Activated CD8-positive, alpha-beta memory T cell treated with anti-CD3 and anti-CD28 coated beads, Interleukin-2, amount 10 ng/mL, durations not matched to agents 7 days and 5 days (primary cell): ENCODE data around the gene PIK3IP1. TPM values are rescaled to one million over a fixed set of nuclear protein-coding genes. Genes with fewer than 3 reads are reported as not detected.
A peak's percentile ranks its signal among the peaks of the same experiment; 100 is the strongest.
"Not testable (repeated sequence)": the region's sequence is repeated elsewhere in the genome, so short reads cannot be mapped to it uniquely, and the experiment has no call there.

Experiments
- ATAC-seq: fragments of 150-1000 bp; cut with Tn5 transposase; one replicate; pipeline ENCODE4 v1.10.0; 2021; ENCODE audit warnings: moderate library complexity
- CTCF ChIA-PET: fragments of 350-600 bp; sonication (Branson Sonifier 250); formaldehyde crosslinking; loops from one replicate; lab custom pipeline; 2021; ENCODE audit warnings: antibody characterized with exemption; lab: Charles Lee
- DNase-seq: peaks from one replicate; pipeline ENCODE4 v3.0.0-alpha.2; 2020
- H3K27ac Mint-ChIP-seq: one replicate; pipeline ENCODE4 v1.8.0; 2021; ENCODE audit warnings: mild to moderate bottlenecking, mixed read lengths
- H3K27me3 Mint-ChIP-seq: one replicate; pipeline ENCODE4 v1.8.0; 2021; ENCODE audit warnings: mixed read lengths
- H3K36me3 Mint-ChIP-seq: one replicate; pipeline ENCODE4 v1.8.0; 2021; ENCODE audit warnings: mild to moderate bottlenecking, mixed read lengths
- H3K4me1 Mint-ChIP-seq: one replicate; pipeline ENCODE4 v1.8.0; 2021; ENCODE audit warnings: mixed read lengths
- H3K4me3 Mint-ChIP-seq: one replicate; pipeline ENCODE4 v1.8.0; 2021; ENCODE audit warnings: mild to moderate bottlenecking, moderate library complexity, mixed read lengths
- H3K9me3 Mint-ChIP-seq: one replicate; pipeline ENCODE4 v1.8.0; 2022; ENCODE audit warnings: low read depth, mixed read lengths
- total RNA-seq, 2 experiments: library from RNA; stranded (reverse); gene quantifications; one replicate each; pipeline ENCODE4 v1.2.3, GENCODE V29; 2021

PIK3IP1 gene
- total RNA-seq, 2 experiments from 2014 or later = 11.0 to 15.7 TPM

DNA sequence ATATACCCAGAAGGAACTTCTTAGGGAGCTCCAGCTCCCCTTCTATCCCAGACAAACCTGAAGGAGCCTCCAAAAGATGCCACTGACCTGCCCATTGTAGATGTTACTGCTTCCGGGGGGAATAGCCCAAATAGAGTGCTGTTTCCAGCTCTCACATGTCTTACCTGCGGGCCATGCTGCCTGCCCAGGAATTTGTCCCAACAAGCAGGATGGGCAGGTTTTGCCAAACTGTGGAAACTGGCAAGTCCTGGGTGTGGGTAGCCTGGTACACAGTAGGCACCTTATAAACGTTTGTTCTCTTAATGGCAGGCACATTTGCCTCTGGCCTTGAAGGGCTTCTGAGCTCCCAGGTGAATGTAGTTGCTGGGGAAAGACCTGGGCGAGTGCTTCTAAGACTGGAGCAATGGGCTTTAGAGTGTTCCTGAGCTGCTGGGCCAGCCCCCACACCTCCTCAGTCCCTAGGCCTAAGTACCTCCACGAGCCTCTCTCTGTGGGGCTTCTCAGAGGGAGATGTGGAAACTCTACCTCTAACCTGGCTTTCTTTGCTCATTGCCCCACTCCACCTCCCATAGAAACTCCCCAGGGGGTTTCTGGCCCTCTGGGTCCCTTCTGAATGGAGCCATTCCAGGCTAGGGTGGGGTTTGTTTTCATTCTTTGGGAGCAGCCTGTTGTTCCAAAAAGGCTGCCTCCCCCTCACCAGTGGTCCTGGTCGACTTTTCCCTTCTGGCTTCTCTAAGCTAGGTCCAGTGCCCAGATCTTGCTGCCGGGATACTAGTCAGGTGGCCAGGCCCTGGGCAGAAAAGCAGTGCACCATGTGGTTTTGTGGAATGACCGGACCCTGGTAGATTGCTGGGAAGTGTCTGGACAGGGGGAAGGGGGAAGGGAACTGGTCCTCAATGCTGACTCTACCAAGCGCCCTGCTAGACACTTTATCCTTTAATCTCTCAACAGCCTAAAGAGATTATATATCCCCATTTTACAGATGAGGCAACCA, 43.0 kb downstream of the PIK3IP1 start:
- Mint-ChIP-seq H3K4me1 (peaks cover 32% of the 10 kb centered on the region), H3K27me3 (no peaks in the 10 kb centered on the region), H3K27ac (no peak overlapping the region), H3K4me3 (no peak overlapping the region), H3K9me3 (no peaks in the 10 kb centered on the region), H3K36me3 (no peaks in the 10 kb centered on the region)
- DNase-seq = no peak
- CTCF ChIA-PET = interaction anchor here (0.8 to 3.7 kb wide), 4 partner anchors 23 to 96 kb away, joined by 3 to 23 read pairs (median 10); partner anchors contain the start of gene LIMK2
- ATAC-seq = no peak

DNA sequence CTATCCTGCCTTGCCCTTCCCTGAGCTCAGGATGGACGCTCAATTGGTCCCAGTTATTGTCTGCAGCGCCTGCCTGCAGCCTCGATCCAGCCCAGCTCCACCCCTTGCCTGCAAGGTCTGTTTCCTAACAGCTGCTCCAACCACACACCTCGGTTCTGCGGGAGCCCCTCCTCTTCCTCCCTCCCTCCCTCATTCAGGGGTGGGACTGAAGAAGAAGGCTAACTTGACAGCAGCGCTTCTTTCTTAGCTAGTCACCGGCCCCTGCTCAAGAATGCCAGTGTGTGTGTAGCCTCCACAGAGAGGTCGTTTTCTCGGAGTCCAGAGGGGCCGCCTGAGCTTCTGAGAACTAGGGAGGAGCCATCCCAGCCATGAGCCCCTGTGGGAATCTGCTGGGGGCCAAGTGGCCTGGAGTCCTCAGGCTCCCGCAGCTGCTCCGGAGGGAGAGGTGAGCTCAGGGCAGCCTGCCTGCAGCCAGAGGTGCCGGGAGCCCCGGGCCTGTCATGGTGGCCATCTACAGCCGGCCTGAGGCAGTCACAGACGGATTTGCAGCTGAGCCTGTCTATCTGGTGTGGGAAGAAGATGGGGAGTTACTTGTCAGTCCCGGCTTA, 44.0 kb downstream of the PIK3IP1 start:
- H3K9me3 Mint-ChIP-seq = no peaks in the 10 kb centered on the region
- H3K36me3 Mint-ChIP-seq = no peaks in the 10 kb centered on the region
- CTCF ChIA-PET = interaction anchor here (1.1 to 3.7 kb wide), 5 partner anchors 17 to 45 kb away, joined by 3 to 23 read pairs (median 5); partner anchors contain the start of genes LIMK2 and PIK3IP1
- H3K27me3 Mint-ChIP-seq = no peaks in the 10 kb centered on the region
- H3K27ac Mint-ChIP-seq = peak overlapping the region; percentile 68
- ATAC-seq (peak; percentile 99), DNase-seq (peak; percentile 89)
- peak overlapping the region; percentile 38 for H3K4me3 Mint-ChIP-seq
- H3K4me1 Mint-ChIP-seq = peaks cover 35% of the 10 kb centered on the region

DNA sequence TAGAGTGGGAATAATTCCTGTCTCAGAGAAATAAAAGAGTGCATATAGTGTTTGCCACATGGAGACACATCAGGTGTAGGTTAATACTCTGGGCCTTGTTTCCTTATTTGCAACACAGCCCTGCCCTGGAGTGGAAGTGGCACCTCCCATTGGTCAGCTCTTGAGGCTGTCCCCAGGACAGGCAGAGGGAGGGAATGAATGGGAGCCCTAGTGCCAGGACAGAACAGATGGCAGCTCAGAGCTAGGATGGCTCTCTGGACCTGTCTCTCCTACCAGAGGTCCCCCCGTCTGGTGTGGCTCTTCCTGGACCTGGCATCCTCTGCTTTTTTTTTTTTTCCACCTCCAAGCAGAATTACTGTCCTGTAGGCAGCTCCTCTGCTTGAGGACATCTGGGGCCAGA, 44.6 kb downstream of the PIK3IP1 start:
- Mint-ChIP-seq H3K27ac (peak overlapping the region; percentile 68), H3K36me3 (no peaks in the 10 kb centered on the region), H3K27me3 (no peaks in the 10 kb centered on the region), H3K4me3 (peak overlapping the region; percentile 38), H3K9me3 (no peaks in the 10 kb centered on the region), H3K4me1 (peaks cover 35% of the 10 kb centered on the region)
- no peak for ATAC-seq
- CTCF ChIA-PET = interaction anchor here (1.1 to 3.7 kb wide), 6 partner anchors 17 to 65 kb away, joined by 3 to 23 read pairs (median 5); partner anchors contain the start of genes LIMK2 and PIK3IP1
- DNase-seq = no peak

GRCh38 chr22:31246687-31247086, 45.6 kb downstream of the PIK3IP1 start:
- Mint-ChIP-seq H3K9me3 (no peaks in the 10 kb centered on the region), H3K27me3 (no peaks in the 10 kb centered on the region), H3K4me3 (no peak overlapping the region), H3K36me3 (no peaks in the 10 kb centered on the region), H3K4me1 (peaks cover 35% of the 10 kb centered on the region), H3K27ac (no peak overlapping the region)
- ATAC-seq (no peak), DNase-seq (no peak)
- CTCF ChIA-PET = interaction anchor here (1.2 to 3.7 kb wide), 3 partner anchors 35 to 66 kb away, joined by 3 to 23 read pairs (median 5); partner anchors contain the start of genes LIMK2 and PIK3IP1

- not testable (repeated sequence) for ATAC-seq, H3K27me3 Mint-ChIP-seq, DNase-seq, H3K27ac Mint-ChIP-seq, H3K4me3 Mint-ChIP-seq, H3K9me3 Mint-ChIP-seq, H3K36me3 Mint-ChIP-seq
- peaks cover 35% of the 10 kb centered on the region for H3K4me1 Mint-ChIP-seq
- CTCF ChIA-PET = interaction anchor here (1.2 to 3.7 kb wide), 2 partner anchors 34 to 46 kb away, joined by 3 to 23 read pairs; partner anchors contain the start of genes LIMK2 and PIK3IP1
Observed at GRCh38 chr22:31245998-31246397, 46.3 kb downstream of the PIK3IP1 start.

DNA sequence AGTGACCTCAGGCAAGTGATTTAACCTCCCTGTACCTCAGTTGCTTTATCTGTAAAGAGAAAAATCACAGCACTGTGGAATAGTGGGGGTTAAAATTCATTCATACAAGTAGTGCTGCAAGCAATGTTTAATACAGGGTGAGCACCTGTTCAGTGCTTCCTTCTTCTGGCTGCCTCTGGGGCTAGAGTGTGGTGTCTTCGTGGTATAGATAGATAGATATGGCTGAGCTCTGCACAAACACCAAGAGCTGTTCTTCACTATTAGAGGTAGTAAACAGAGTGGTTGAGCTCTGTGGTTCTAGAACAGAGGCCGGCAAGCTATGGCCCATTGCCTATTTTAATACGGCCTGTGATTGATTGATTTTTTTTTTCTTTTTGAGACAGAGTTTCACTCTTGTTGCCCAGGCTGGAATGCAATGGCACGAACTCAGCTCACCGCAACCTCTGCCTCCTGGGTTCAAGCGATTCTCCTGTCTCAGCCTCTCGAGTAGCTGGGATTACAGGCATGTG, 47.3 kb downstream of the PIK3IP1 start:
- DNase-seq (peak; percentile 48), ATAC-seq (no peak)
- H3K4me1 Mint-ChIP-seq = peaks cover 35% of the 10 kb centered on the region
- no peak overlapping the region for H3K4me3 Mint-ChIP-seq
- no peaks in the 10 kb centered on the region for H3K27me3 Mint-ChIP-seq
- H3K36me3 Mint-ChIP-seq = peaks cover 3% of the 10 kb centered on the region
- CTCF ChIA-PET = interaction anchor here (0.8 to 1.2 kb wide), 4 partner anchors 11 to 32 kb away, joined by 3 to 7 read pairs (median 4); no protein-coding TSS in a partner anchor
- H3K27ac Mint-ChIP-seq = peak overlapping the region; percentile 53
- no peaks in the 10 kb centered on the region for H3K9me3 Mint-ChIP-seq

DNA sequence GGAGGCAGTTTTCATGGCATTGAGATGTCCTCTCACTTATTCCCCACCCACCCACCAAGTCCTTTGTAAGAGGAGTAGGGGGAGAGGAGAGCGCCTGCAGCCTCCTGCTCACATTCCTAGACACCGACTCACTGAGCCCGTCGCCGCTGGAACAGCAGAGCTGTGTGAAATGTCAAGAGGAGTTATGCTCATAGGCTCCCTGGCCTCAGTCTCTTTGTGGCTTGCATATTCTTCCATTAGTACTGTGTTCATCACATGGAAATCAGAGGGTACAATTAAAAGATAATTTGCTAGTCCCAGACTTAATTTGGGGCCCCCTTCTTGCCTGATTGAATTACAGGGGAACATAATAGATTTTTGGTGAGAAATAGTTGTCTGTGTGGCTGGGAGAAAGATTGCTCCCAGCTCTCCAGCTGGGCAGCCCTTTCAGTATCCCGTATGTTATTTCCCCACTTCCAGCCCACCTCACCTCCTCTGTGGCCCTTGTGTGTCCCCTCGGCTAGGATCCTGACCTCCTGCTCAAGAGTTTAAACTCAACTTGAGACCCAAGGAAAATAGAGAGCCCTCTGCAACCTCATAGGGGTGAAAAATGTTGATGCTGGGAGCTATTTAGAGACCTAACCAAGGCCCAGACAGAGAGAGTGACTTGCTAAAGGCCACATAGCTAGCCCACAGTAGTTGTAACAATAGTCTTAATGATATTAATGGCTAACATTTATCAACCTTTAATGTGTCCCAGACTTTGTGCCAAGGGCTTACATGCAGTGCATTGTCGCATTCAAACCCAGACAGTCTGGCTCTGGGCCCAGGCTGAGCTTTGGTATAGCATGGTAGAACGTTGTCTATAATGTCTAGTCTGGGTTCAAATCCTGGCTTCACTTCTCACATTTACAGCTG, 48.0 kb downstream of the PIK3IP1 start:
- H3K27ac Mint-ChIP-seq = peak overlapping the region; percentile 53
- DNase-seq = no peak

GRCh38 chr22:31243339-31244045, 48.8 kb downstream of the PIK3IP1 start:
- DNase-seq = no peak

More for the DNA sequence above, 48.0 kb downstream of the PIK3IP1 start:
- ATAC-seq = no peak
- peaks cover 38% of the 10 kb centered on the region for H3K4me1 Mint-ChIP-seq
- CTCF ChIA-PET = interaction anchor here (0.8 to 1.2 kb wide), 4 partner anchors 12 to 32 kb away, joined by 3 to 7 read pairs (median 4); no protein-coding TSS in a partner anchor
- H3K27me3 Mint-ChIP-seq = no peaks in the 10 kb centered on the region
- no peak overlapping the region for H3K4me3 Mint-ChIP-seq
- H3K9me3 Mint-ChIP-seq = no peaks in the 10 kb centered on the region
- H3K36me3 Mint-ChIP-seq = peaks cover 4% of the 10 kb centered on the region

GRCh38 chr22:31241936-31242335, 50.4 kb downstream of the PIK3IP1 start:
- CTCF ChIA-PET = no interaction called here
- Mint-ChIP-seq H3K4me3 (no peak overlapping the region), H3K27ac (no peak overlapping the region), H3K36me3 (peaks cover 4% of the 10 kb centered on the region), H3K9me3 (no peaks in the 10 kb centered on the region), H3K4me1 (peaks cover 30% of the 10 kb centered on the region), H3K27me3 (no peaks in the 10 kb centered on the region)
- DNase-seq = no peak
- no peak for ATAC-seq

More at GRCh38 chr22:31243339-31244045, 48.8 kb downstream of the PIK3IP1 start:
- no peaks in the 10 kb centered on the region for H3K9me3 Mint-ChIP-seq
- no peak for ATAC-seq
- H3K4me1 Mint-ChIP-seq = peaks cover 36% of the 10 kb centered on the region
- H3K27ac Mint-ChIP-seq = no peak overlapping the region
- no peak overlapping the region for H3K4me3 Mint-ChIP-seq
- CTCF ChIA-PET = interaction anchor here (1.4 kb wide), 1 partner anchor 29 kb away, joined by 3 read pairs; no protein-coding TSS in a partner anchor
- H3K27me3 Mint-ChIP-seq = no peaks in the 10 kb centered on the region
- H3K36me3 Mint-ChIP-seq = peaks cover 4% of the 10 kb centered on the region

DNA sequence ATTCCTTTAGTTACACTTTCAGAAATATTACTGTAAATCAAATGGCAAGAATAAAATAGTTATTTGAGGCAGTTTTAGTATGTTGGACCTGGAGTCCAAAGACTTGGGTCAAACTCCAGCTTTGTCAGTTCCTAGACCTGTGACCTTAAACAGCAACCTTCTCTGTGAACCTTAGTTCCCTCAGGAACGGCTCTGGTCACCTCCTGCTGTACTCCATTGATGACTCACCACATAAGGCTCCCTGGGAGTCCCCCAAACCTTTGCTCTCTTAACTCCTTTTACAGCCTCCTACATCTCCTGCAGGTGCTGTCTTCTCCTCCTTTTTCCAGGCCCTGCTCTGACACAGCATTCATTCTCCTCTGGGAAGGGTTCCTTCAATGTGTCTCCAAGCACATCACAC, 51.1 kb downstream of the PIK3IP1 start:
- CTCF ChIA-PET = no interaction called here
- no peak overlapping the region for H3K27ac Mint-ChIP-seq
- DNase-seq (no peak), ATAC-seq (no peak)
- no peak overlapping the region for H3K4me3 Mint-ChIP-seq
- H3K36me3 Mint-ChIP-seq = peaks cover 4% of the 10 kb centered on the region
- H3K4me1 Mint-ChIP-seq = peaks cover 29% of the 10 kb centered on the region
- H3K27me3 Mint-ChIP-seq = no peaks in the 10 kb centered on the region
- H3K9me3 Mint-ChIP-seq = no peaks in the 10 kb centered on the region

DNA sequence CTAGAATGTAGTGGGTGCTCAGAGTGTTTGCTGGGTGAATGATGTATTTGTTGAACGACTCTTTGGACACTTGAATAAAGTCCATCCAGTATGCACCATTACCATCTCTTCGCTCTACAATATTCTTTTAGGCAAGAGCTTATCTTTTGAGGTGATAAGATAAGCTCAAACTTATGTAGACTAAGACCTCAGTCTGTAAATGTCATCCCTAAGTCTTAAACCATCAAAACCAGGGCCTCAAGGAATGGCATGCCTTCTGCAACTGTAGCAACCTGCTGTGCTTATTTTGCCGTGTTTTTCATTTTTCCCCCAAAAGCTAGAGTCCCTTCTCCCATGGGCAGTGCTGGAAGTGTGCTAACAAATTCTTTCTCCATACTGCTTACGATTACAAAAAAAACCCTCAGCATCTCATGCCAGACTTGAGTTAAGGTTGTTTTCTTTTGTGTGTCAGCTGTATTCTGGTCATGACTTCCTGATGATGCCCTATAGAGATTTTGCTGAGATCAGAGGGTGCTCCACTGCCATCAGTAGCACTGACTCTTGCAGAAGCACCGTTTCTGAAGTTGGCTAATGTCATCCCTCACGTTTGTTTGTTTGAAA, 52.4 kb downstream of the PIK3IP1 start:
- Mint-ChIP-seq H3K36me3 (peaks cover 4% of the 10 kb centered on the region), H3K9me3 (no peaks in the 10 kb centered on the region), H3K27ac (no peak overlapping the region), H3K4me3 (no peak overlapping the region), H3K4me1 (peaks cover 26% of the 10 kb centered on the region), H3K27me3 (no peaks in the 10 kb centered on the region)
- DNase-seq (no peak), ATAC-seq (no peak)
- CTCF ChIA-PET = interaction anchor here (0.9 to 1.1 kb wide), 2 partner anchors 34 to 58 kb away, joined by 3 read pairs; no protein-coding TSS in a partner anchor
